ENCODE measurements around the gene VSIG4.

DNA sequence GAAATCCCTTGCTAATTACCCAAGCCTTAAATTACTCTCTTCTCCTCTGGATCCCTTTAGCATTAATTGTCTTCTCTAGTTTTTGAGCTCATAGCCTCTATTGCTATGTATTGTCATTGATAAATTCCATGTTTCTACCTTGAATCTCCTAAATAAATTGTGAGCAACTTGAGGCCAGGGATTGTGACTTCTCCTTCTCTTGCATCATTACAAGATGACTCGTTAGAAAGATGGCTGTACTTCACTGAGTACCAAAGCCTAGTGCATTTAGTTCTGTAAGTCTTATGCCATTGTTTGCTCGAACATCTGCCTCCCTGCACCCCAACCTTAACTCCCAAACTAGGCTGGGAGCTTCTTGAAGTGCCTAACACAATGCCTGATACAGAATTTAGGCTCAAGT lies 15.3 kb downstream of the VSIG4 start:
- TF ChIP-seq, protein P1, sequence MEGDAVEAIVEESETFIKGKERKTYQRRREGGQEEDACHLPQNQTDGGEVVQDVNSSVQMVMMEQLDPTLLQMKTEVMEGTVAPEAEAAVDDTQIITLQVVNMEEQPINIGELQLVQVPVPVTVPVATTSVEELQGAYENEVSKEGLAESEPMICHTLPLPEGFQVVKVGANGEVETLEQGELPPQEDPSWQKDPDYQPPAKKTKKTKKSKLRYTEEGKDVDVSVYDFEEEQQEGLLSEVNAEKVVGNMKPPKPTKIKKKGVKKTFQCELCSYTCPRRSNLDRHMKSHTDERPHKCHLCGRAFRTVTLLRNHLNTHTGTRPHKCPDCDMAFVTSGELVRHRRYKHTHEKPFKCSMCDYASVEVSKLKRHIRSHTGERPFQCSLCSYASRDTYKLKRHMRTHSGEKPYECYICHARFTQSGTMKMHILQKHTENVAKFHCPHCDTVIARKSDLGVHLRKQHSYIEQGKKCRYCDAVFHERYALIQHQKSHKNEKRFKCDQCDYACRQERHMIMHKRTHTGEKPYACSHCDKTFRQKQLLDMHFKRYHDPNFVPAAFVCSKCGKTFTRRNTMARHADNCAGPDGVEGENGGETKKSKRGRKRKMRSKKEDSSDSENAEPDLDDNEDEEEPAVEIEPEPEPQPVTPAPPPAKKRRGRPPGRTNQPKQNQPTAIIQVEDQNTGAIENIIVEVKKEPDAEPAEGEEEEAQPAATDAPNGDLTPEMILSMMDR (IDR thresholded peaks at IDR 0.05): no peak
- TF ChIP-seq POLR2A (IDR thresholded peaks at IDR 0.05): no peak
